OCI-LY3 (cell line): ENCODE results near the gene LBR.

Experiments
- H2AFZ ChIP-seq: fragments of 200-600, 300-600 bp; shearing (Covaris generic); 2 replicates; pipeline ENCODE4 v1.6.0; 2014; ENCODE audit warnings: antibody characterized with exemption, low read depth, low read length
- H3K27ac ChIP-seq: fragments of 200-600, 300-600 bp; sonication (generic); 2 replicates; pipeline ENCODE4 v1.5.1; 2014; ENCODE audit warnings: mild to moderate bottlenecking, low read length, moderate library complexity, mixed read lengths
- H3K27me3 ChIP-seq: fragments of 200-600, 300-600 bp; sonication (generic); 2 replicates; pipeline ENCODE4 v1.6.1; 2014; ENCODE audit warnings: low read depth, low read length, mixed read lengths
- H3K36me3 ChIP-seq: fragments of 200-600, 300-600 bp; sonication (generic); replicated peaks from 2 replicates; pipeline ENCODE3; 2014; ENCODE audit warnings: low read depth, low read length, mixed read lengths
- H3K4me1 ChIP-seq: fragments of 300-600, 200-600 bp; sonication (generic); 2 replicates; pipeline ENCODE4 v1.6.1; 2014; ENCODE audit warnings: low read length, mixed read lengths
- H3K4me2 ChIP-seq: fragments of 200-600, 300-600 bp; sonication (generic); 2 replicates; pipeline ENCODE4 v1.6.1; 2014; ENCODE audit warnings: low read length, mixed read lengths
- H3K4me3 ChIP-seq: fragments of 300-600, 200-600 bp; sonication (generic); 2 replicates; pipeline ENCODE4 v1.5.1; 2014; ENCODE audit warnings: antibody characterized with exemption, mild to moderate bottlenecking, low read length, moderate library complexity
- H3K79me2 ChIP-seq: fragments of 300-600, 200-600 bp; shearing (Covaris generic); 2 replicates; pipeline ENCODE4 v1.6.1; 2014; ENCODE audit warnings: mild to moderate bottlenecking, low read length, mixed read lengths
- H3K9ac ChIP-seq: fragments of 300-600, 200-600 bp; shearing (Covaris generic); 2 replicates; pipeline ENCODE4 v1.6.0; 2014; ENCODE audit warnings: mild to moderate bottlenecking, low read length, moderate library complexity
- H3K9me3 ChIP-seq: fragments of 200-600, 300-600 bp; shearing (Covaris generic); 2 replicates; pipeline ENCODE4 v1.6.1; 2014; ENCODE audit warnings: low read length, mixed read lengths; ENCODE audit not compliant: insufficient read depth
- H4K20me1 ChIP-seq: fragments of 200-600, 300-600 bp; sonication (generic); 2 replicates; pipeline ENCODE4 v1.6.1; 2016; ENCODE audit warnings: low read length, mixed read lengths; ENCODE audit not compliant: insufficient read depth
- CTCF ChIP-seq: fragments of 200-600, 300-600 bp; sonication (generic); IDR thresholded peaks from 2 replicates; pipeline ENCODE4 v1.5.1; 2014; ENCODE audit warnings: antibody characterized with exemption, low read length, low read depth
- EZH2phosphoT487 ChIP-seq: fragments of 200-600 bp; shearing (Covaris generic); IDR thresholded peaks from 2 replicates; pipeline ENCODE4 v1.6.1; 2018; ENCODE audit warnings: antibody characterized with exemption, mixed run types, low read depth

LBR gene

GRCh38 chr1:225374996-225375395 lies 52.8 kb downstream of the LBR start:
- Histone ChIP-seq H3K9me3 (no peaks in the 10 kb centered on the region), H4K20me1 (no peaks in the 10 kb centered on the region), H3K4me2 (no peak overlapping the region), H3K9ac (no peak overlapping the region), H3K79me2 (no peaks in the 10 kb centered on the region), H3K4me1 (no peaks in the 10 kb centered on the region), H3K27ac (no peak overlapping the region), H3K36me3 (no peaks in the 10 kb centered on the region), H2AFZ (no peak overlapping the region), H3K4me3 (no peak overlapping the region), H3K27me3 (no peaks in the 10 kb centered on the region)
- TF ChIP-seq CTCF (no peak), EZH2phosphoT487 (no peak)

- H3K79me2 ChIP-seq = no peaks in the 10 kb centered on the region
- H3K4me2 ChIP-seq = no peak overlapping the region
- no peaks in the 10 kb centered on the region for H3K36me3 ChIP-seq
- no peak overlapping the region for H2AFZ ChIP-seq
- no peaks in the 10 kb centered on the region for H4K20me1 ChIP-seq
- no peak overlapping the region for H3K27ac ChIP-seq
- H3K4me1 ChIP-seq = no peaks in the 10 kb centered on the region
- H3K4me3 ChIP-seq = no peak overlapping the region
- no peak overlapping the region for H3K9ac ChIP-seq
- TF ChIP-seq CTCF (no peak), EZH2phosphoT487 (no peak)
- H3K27me3 ChIP-seq = no peaks in the 10 kb centered on the region
- H3K9me3 ChIP-seq = no peaks in the 10 kb centered on the region
Measured at GRCh38 chr1:225373155-225373554, 54.7 kb downstream of the LBR start.

GRCh38 chr1:225371366-225372010 lies 56.4 kb downstream of the LBR start:
- TF ChIP-seq EZH2phosphoT487 (no peak), CTCF (no peak)
- Histone ChIP-seq H3K27me3 (no peaks in the 10 kb centered on the region), H3K4me3 (no peak overlapping the region), H3K4me1 (no peaks in the 10 kb centered on the region), H3K4me2 (no peak overlapping the region), H2AFZ (no peak overlapping the region), H3K9ac (no peak overlapping the region), H4K20me1 (no peaks in the 10 kb centered on the region), H3K79me2 (no peaks in the 10 kb centered on the region), H3K36me3 (no peaks in the 10 kb centered on the region), H3K9me3 (no peaks in the 10 kb centered on the region), H3K27ac (no peak overlapping the region)

- no peak overlapping the region for H2AFZ ChIP-seq
- no peak overlapping the region for H3K4me3 ChIP-seq
- no peaks in the 10 kb centered on the region for H4K20me1 ChIP-seq
- TF ChIP-seq EZH2phosphoT487 = no peak
- no peak for TF ChIP-seq CTCF
- H3K4me1 ChIP-seq = no peaks in the 10 kb centered on the region
- H3K9me3 ChIP-seq = no peaks in the 10 kb centered on the region
- H3K79me2 ChIP-seq = no peaks in the 10 kb centered on the region
- no peak overlapping the region for H3K9ac ChIP-seq
- H3K27ac ChIP-seq = no peak overlapping the region
- no peaks in the 10 kb centered on the region for H3K27me3 ChIP-seq
- H3K4me2 ChIP-seq = no peak overlapping the region
- H3K36me3 ChIP-seq = no peaks in the 10 kb centered on the region
Measured at GRCh38 chr1:225368036-225368552, 59.7 kb downstream of the LBR start.
